ENCODE data around the gene FAM89B.

Gene FAM89B

DNA sequence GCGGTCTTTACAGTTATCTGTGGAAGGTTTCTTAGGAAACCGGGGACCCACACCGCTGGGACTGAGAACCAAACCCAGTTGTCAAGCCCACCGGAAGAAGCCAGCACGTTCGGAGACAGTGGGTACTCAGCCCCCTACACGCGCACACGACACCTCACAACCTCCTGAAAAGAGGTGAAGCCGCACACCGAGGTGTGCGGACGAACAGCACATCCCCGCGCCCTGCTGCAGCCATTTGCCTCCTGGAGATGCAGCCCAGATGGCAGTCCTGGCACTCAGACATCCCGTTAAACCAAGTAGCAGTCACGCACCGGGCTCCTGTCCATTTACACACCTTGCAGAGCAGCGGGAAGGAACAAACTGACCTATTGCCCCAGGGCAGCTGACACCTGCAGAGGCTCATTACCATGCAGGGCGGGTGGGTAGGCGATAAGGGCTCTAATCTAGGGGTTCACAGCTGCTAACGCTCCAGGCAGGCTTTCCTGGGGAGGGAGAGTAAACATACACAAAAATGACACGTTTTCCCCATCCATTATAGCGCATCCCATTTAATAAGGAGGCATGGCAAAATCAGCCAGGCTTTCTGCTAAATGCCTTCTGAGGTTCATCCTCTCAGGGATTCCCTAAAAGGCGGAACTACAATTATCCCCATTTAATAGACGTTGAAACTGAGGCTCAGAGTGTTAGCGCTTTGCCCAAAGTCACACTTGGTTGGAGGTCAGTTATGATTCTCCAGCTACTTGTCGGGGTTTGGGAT lies 2.7 kb downstream of the FAM89B start:
- Histone ChIP-seq H3K9ac (ENCODE audit: low read depth, low read length, poor library complexity) (peak overlapping the region; percentile 80), H2AFZ (ENCODE audit: low read length) (no peak overlapping the region), H3K4me3 (ENCODE audit: low read length in 2 of 2) (peak overlapping the region in 1 of 2 donors; percentile 51), H3K4me1 (ENCODE audit: control insufficient read depth in 2 of 2, insufficient read depth in 1 of 2, low read depth in 1 of 2, low read length in 2 of 2) (peaks cover 31 to 44% of the 10 kb centered on the region in 2 donors), H3K79me1 (ENCODE audit: low read depth, low read length) (peaks cover 7% of the 10 kb centered on the region), H3K4ac (ENCODE audit: low read length) (no peak overlapping the region), H2BK15ac (ENCODE audit: low read length) (no peak overlapping the region), H3K23ac (ENCODE audit: low read depth, low read length, poor library complexity) (peak overlapping the region; percentile 43), H3K27me3 (ENCODE audit: control insufficient read depth in 3 of 3, insufficient read depth in 3 of 3, low read depth in 1 of 3, low read length in 3 of 3) (peaks cover 0 to 25% (median 3%) of the 10 kb centered on the region in 3 experiments), H3K36me3 (replicated peaks in 1 of 2; ENCODE audit: control insufficient read depth in 2 of 2, insufficient read depth in 2 of 2, low read length in 2 of 2) (peaks cover 4 to 16% of the 10 kb centered on the region in 2 donors), H3K4me2 (ENCODE audit: insufficient read depth, low read length, poor library complexity, severe bottlenecking) (peak overlapping the region; percentile 57), H2BK120ac (ENCODE audit: low read depth, low read length) (no peak overlapping the region), H2BK12ac (ENCODE audit: low read length) (no peak overlapping the region), H3K14ac (ENCODE audit: low read length) (no peak overlapping the region), H2BK5ac (ENCODE audit: low read length) (no peak overlapping the region), H2AK5ac (ENCODE audit: low read depth, low read length) (peak overlapping the region; percentile 27), H4K91ac (ENCODE audit: low read depth, low read length, poor library complexity) (no peak overlapping the region), H3K9me3 (replicated peaks in 1 of 2; ENCODE audit: control insufficient read depth in 2 of 2, insufficient read depth in 1 of 2, low read depth in 1 of 2, low read length in 2 of 2) (no peaks in the 10 kb centered on the region), H3K18ac (ENCODE audit: low read length) (peak overlapping the region; percentile 72), H3K27ac (replicated peaks; ENCODE audit: low read length) (no peak overlapping the region), H4K8ac (ENCODE audit: low read depth, low read length) (no peak overlapping the region)
- no peak for DNase-seq (ENCODE audit: low spot score)
- no CpG with 5 or more reads among the region's 28 CpGs for WGBS, 2 donors (ENCODE audit: extremely low coverage in 2 of 2, insufficient read length in 2 of 2, insufficient replicate concordance in 1 of 2)

DNA sequence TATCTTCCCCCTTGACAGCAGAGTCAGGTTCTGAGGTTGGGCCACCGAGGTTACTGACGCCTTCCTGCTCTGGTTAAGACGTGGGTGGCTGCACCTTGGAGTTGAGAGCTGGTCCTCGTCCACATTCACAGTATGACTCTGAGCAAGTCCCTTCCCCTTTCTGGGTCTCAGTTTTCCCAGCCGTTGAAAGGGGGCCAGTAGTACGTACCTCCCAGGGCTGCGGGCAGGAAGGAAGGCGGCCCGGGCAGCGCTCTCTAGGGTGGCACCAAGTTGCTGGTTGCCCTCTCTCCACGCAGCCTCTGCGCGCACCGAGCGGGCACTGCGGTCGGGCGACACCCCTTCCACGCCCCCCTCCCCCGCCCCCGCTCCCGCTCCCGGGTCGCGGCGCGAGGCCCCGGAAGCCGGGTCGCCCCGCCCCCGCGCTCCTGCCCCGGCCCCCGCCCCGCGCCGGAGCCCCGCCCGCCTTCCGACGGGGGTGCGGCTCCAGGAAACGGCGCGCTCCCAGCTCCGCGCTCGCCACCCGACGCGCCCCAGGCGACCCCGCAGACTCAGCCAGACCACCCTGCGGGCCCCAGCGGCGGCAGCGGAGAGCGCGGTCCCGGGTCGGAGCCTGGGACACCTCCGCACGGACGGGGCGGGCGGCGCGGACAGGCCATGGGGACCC lies 3.4 kb downstream of the FAM89B start, which contains the start of gene EHBP1L1:
Gene EHBP1L1 (plus strand): TSS at position 486 of the 664 bp plus-strand sequence. CDS start 250 bp downstream, outside the sequence.
- DNase-seq (ENCODE audit: low spot score): no peak
- Histone ChIP-seq H3K79me1 (ENCODE audit: low read depth, low read length) (peaks cover 7% of the 10 kb centered on the region), H2AK5ac (ENCODE audit: low read depth, low read length) (peak within 1 kb of the TSS; percentile 92), H4K8ac (ENCODE audit: low read depth, low read length) (peak within 1 kb of the TSS; percentile 53), H3K27ac (replicated peaks; ENCODE audit: low read length) (no peak within 1 kb of the TSS), H3K4ac (ENCODE audit: low read length) (no peak within 1 kb of the TSS), H3K14ac (ENCODE audit: low read length) (no peak within 1 kb of the TSS), H3K36me3 (replicated peaks in 1 of 2; ENCODE audit: control insufficient read depth in 2 of 2, insufficient read depth in 2 of 2, low read length in 2 of 2) (peaks cover 4 to 16% of the 10 kb centered on the region in 2 donors), H3K4me3 (ENCODE audit: low read length in 2 of 2) (peak within 1 kb of the TSS in 1 of 2 donors; percentile 80), H4K91ac (ENCODE audit: low read depth, low read length, poor library complexity) (no peak within 1 kb of the TSS), H3K23ac (ENCODE audit: low read depth, low read length, poor library complexity) (peak within 1 kb of the TSS; percentile 77), H2BK12ac (ENCODE audit: low read length) (peak within 1 kb of the TSS; percentile 35), H3K4me1 (ENCODE audit: control insufficient read depth in 2 of 2, insufficient read depth in 1 of 2, low read depth in 1 of 2, low read length in 2 of 2) (peaks cover 31 to 43% of the 10 kb centered on the region in 2 donors), H3K27me3 (ENCODE audit: control insufficient read depth in 3 of 3, insufficient read depth in 3 of 3, low read depth in 1 of 3, low read length in 3 of 3) (peaks cover 0 to 25% (median 3%) of the 10 kb centered on the region in 3 experiments), H2BK15ac (ENCODE audit: low read length) (peak within 1 kb of the TSS; percentile 80), H3K18ac (ENCODE audit: low read length) (peak within 1 kb of the TSS; percentile 95), H2BK5ac (ENCODE audit: low read length) (no peak within 1 kb of the TSS), H2BK120ac (ENCODE audit: low read depth, low read length) (no peak within 1 kb of the TSS), H3K4me2 (ENCODE audit: insufficient read depth, low read length, poor library complexity, severe bottlenecking) (peak within 1 kb of the TSS; percentile 60), H3K9ac (ENCODE audit: low read depth, low read length, poor library complexity) (peak within 1 kb of the TSS; percentile 90), H2AFZ (ENCODE audit: low read length) (no peak within 1 kb of the TSS), H3K9me3 (replicated peaks in 1 of 2; ENCODE audit: control insufficient read depth in 2 of 2, insufficient read depth in 1 of 2, low read depth in 1 of 2, low read length in 2 of 2) (no peaks in the 10 kb centered on the region)
- no CpG with 5 or more reads among the region's 69 CpGs for WGBS, 2 donors (ENCODE audit: extremely low coverage in 2 of 2, insufficient read length in 2 of 2, insufficient replicate concordance in 1 of 2)

DNA sequence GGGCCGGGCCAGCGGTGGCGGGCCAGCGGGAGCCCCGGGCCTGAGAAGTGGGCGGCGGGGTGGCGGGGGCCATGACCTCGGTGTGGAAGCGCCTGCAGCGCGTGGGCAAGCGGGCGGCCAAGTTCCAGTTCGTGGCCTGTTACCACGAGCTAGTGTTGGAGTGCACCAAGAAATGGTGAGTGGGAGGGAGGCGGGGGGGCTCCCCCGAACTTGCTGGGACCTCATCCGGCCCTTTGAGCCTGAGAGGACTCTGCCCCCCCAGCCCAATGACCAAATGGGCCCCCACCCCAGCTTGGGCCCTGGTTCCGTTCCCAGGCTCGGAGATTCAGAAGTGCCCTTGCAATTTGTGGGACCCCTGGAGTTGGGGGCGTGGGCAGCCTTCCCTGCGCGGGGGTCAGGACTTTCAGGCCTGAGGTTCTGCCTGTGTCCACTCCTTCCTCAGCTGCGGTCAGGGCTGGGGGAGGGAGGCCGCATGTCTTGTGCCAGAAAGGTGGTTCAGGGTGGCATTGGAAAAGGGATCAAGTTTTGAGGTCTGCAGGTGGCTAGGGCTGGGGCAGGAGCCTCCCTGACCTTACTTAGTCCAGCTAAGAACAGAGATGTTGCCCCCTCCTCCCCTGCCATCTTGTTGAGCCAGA lies 4.0 kb downstream of the FAM89B start:
- Histone ChIP-seq H2AFZ (ENCODE audit: low read length) (no peak overlapping the region), H3K27ac (replicated peaks; ENCODE audit: low read length) (no peak overlapping the region), H2BK120ac (ENCODE audit: low read depth, low read length) (no peak overlapping the region), H3K9me3 (replicated peaks in 1 of 2; ENCODE audit: control insufficient read depth in 2 of 2, insufficient read depth in 1 of 2, low read depth in 1 of 2, low read length in 2 of 2) (no peaks in the 10 kb centered on the region), H3K14ac (ENCODE audit: low read length) (no peak overlapping the region), H3K18ac (ENCODE audit: low read length) (peak overlapping the region; percentile 95), H3K36me3 (replicated peaks in 1 of 2; ENCODE audit: control insufficient read depth in 2 of 2, insufficient read depth in 2 of 2, low read length in 2 of 2) (peaks cover 4 to 16% of the 10 kb centered on the region in 2 donors), H3K79me1 (ENCODE audit: low read depth, low read length) (peaks cover 7% of the 10 kb centered on the region), H4K8ac (ENCODE audit: low read depth, low read length) (peak overlapping the region; percentile 53), H3K4me3 (ENCODE audit: low read length in 2 of 2) (peak overlapping the region in 1 of 2 donors; percentile 80), H4K91ac (ENCODE audit: low read depth, low read length, poor library complexity) (no peak overlapping the region), H2BK12ac (ENCODE audit: low read length) (peak overlapping the region; percentile 35), H2BK15ac (ENCODE audit: low read length) (peak overlapping the region; percentile 80), H3K4ac (ENCODE audit: low read length) (no peak overlapping the region), H2AK5ac (ENCODE audit: low read depth, low read length) (peak overlapping the region; percentile 92), H3K27me3 (ENCODE audit: control insufficient read depth in 3 of 3, insufficient read depth in 3 of 3, low read depth in 1 of 3, low read length in 3 of 3) (peaks cover 0 to 25% (median 3%) of the 10 kb centered on the region in 3 experiments), H2BK5ac (ENCODE audit: low read length) (no peak overlapping the region), H3K9ac (ENCODE audit: low read depth, low read length, poor library complexity) (peak overlapping the region; percentile 90), H3K4me2 (ENCODE audit: insufficient read depth, low read length, poor library complexity, severe bottlenecking) (peak overlapping the region; percentile 60), H3K23ac (ENCODE audit: low read depth, low read length, poor library complexity) (peak overlapping the region; percentile 77), H3K4me1 (ENCODE audit: control insufficient read depth in 2 of 2, insufficient read depth in 1 of 2, low read depth in 1 of 2, low read length in 2 of 2) (peaks cover 26 to 37% of the 10 kb centered on the region in 2 donors)
- WGBS, 2 donors (ENCODE audit: extremely low coverage in 2 of 2, insufficient read length in 2 of 2, insufficient replicate concordance in 1 of 2): no CpG with 5 or more reads among the region's 26 CpGs
- no peak for DNase-seq (ENCODE audit: low spot score)
